Retinal pigment epithelial cell (primary cell): ENCODE results near the gene LY9.
"Not testable (repeated sequence)": the region's sequence is repeated elsewhere in the genome, so short reads cannot be mapped to it uniquely, and the experiment has no call there.

ENCODE experiments used
- DNase-seq: peaks from one replicate; pipeline ENCODE4 v3.0.0-alpha.2; 2010; ENCODE audit warnings: low read depth
- H3K4me3 ChIP-seq: 2 replicates; pipeline ENCODE4 v1.5.1; 2011; ENCODE audit warnings: mild to moderate bottlenecking, low read length, control low read depth, moderate library complexity
- TF ChIP-seq, protein P1 (sequence below): conservative IDR thresholded peaks from 2 replicates; pipeline ENCODE4 v1.5.1; 2011; ENCODE audit warnings: low read depth, low read length, control low read depth, inconsistent platforms

Gene LY9

DNA sequence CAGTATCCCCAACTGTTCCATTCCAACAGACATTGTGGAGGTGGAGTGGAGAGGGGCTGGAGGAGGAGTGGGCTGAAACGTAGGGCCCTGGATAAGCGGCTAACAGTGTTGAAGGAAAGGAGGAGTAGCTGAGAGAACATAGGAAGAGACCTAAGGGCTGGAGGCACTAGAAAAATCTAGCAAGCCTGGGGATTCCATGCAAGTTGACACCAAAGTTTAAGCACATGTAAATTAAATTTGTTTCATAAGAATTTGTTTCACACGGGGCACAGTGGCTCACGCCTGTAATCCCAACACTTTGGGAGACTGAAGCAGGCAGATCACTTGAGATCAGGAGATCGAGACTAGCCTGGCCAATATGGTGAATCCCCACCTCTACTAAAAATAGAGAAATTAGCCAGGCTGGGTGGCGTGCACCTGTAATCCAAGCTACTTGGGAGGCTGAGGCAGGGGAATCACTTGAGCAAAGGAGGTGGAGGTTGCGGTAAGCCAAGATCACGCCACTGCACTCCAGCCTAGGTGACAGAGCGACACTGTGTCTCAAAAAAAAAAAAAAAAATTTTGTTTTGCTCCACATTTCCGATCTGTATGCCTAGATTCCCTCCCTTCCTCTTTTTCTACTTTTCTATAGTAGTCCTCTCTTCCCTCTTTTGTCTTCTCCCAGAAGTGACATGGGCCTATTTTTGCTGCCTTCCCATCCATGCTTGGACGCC lies 67.2 kb downstream of the LY9 start:
- no peak overlapping the region for H3K4me3 ChIP-seq
- TF ChIP-seq, protein P1, sequence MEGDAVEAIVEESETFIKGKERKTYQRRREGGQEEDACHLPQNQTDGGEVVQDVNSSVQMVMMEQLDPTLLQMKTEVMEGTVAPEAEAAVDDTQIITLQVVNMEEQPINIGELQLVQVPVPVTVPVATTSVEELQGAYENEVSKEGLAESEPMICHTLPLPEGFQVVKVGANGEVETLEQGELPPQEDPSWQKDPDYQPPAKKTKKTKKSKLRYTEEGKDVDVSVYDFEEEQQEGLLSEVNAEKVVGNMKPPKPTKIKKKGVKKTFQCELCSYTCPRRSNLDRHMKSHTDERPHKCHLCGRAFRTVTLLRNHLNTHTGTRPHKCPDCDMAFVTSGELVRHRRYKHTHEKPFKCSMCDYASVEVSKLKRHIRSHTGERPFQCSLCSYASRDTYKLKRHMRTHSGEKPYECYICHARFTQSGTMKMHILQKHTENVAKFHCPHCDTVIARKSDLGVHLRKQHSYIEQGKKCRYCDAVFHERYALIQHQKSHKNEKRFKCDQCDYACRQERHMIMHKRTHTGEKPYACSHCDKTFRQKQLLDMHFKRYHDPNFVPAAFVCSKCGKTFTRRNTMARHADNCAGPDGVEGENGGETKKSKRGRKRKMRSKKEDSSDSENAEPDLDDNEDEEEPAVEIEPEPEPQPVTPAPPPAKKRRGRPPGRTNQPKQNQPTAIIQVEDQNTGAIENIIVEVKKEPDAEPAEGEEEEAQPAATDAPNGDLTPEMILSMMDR: no peak
- DNase-seq: no peak

DNA sequence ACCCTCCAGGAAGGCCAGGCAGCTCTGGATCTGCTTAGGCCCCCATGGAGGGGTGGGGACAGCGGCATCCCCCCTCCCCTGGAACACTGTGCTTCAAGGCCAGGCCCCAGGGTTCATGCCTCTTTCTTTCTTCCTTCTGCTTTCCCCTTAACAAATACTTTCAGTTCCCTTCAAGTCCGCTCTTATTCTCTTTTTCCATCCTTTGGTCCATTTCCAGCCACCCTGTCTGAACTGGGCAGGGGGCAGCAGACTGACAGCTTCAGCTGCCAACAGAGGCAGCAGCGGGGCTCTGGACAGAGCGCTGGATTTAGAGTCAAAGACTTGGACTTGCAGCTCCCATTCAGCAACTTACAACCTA lies 67.8 kb downstream of the LY9 start:
- no peak for DNase-seq
- TF ChIP-seq, protein P1: no peak
- H3K4me3 ChIP-seq: no peak overlapping the region

DNA sequence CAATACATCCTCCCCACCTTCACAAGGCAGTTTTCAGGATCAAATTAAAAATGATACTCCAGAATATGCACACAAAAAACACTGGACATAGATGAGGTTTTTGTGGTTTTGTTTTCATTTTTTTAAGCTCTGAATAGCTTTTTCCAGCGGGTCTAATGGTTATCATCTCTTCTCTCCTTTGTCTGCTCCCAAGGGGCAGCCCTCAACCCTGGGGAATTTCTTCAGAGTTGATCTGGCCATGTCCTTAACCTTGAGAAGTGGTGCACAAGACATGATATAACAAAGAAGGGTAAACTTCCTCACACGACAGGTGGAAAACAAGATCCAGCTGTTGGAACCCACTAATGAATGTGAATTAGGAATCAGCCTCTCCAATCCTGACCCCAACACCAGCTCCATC lies 68.2 kb downstream of the LY9 start:
- TF ChIP-seq, protein P1: no peak
- DNase-seq: no peak
- H3K4me3 ChIP-seq: no peak overlapping the region

DNA sequence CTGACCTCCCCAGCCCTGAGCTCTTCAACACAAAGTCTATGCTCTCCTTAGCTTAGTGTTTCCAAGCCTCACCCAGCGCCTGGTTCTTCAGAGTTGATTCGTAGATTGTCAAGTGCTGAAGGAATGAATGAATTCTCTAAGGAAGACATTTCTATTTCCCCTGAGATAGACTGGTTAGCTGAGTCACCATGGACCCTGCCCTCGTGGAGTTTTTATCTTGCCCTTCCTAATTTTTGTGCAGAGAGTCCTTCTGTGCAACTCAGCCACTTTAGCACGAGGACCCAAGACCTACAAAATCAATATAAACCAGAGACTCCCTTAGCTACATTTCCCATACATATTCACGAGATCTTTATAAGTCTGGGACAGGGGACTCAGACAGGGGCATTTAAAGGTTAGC lies 69.4 kb downstream of the LY9 start:
- no peak for DNase-seq
- no peak overlapping the region for H3K4me3 ChIP-seq

DNA sequence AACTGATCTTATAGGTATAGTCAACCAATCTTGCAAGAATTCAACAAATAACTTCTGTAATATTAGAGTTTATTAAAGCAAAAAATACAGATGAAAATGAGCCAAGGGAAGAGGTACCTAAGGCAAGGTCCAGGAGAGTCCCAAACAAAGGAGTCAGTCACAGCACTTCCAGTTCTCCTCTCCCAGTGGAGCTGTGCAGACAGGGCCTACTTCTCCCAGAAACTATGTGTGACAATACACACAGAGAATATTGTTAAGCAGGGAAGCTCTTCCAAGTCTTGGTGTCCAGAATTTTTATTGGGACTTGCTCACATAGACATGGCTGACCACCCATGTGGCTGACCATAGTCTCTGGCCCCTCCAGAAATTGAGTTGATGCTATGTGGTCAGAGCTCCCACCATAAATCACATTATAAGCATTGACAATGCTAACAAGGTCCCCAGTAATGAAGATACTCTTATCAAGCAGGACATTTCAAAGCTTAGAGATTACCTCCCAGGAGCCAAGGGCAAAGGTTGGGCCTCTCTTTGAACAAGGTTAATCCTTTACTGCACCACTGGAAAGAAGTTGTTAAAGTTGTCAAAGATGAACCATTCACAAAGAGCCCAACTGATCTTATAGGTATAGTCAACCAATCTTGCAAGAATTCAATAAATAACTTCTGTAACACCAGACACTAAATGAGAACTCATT lies 70.2 kb downstream of the LY9 start:
- H3K4me3 ChIP-seq: no peak overlapping the region
- DNase-seq: no peak
- TF ChIP-seq, protein P1: no peak

More for the DNA sequence above, 69.4 kb downstream of the LY9 start:
- TF ChIP-seq, protein P1: no peak

DNA sequence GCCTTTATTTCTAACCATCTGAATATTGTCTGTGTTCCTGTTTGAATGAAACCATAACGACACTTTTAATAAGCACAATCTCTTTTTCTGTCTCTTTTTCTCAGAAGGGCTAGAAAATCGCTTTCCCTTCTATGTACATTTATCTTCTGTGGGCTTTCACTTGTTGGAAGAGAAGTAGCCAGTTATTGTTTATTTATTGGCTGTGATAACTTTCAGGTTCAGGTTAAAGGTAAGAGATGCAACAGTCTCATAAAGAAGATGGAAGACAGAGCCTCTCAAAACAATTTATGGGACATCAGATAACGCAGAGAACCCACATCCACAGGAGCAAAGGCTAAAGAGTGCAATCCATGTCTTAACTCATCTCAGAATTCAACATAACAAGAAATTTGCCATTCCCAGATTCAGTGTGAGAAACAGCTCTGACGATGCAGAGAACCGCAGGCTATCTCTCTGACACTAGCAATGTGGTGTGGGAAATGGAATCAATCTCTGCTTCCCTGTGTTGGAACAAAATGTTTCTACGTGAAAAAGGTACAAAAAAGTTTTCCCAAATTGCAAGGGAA lies 70.8 kb downstream of the LY9 start:
- TF ChIP-seq, protein P1: no peak
- DNase-seq: no peak

DNA sequence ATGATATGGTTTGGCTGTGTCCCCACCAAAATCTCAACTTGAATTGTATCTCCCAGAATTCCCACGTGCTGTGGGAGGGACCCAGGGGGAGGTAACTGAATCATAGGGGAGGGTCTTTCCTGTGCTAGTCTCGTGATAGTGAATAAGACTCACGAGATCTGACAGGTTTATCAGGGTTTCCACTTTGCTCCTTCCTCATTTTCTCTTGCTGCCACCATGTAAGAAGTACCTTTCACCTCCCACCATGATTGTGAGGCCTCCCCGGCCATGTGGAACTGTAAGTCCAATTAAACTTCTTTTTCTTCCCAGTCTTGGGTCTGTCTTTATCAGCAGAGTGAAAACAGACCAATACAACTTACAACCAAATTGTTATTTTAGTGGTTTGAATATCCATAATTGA lies 71.7 kb downstream of the LY9 start:
- not testable (repeated sequence) for H3K4me3 ChIP-seq, DNase-seq

More for the DNA sequence above, 70.8 kb downstream of the LY9 start:
- no peak overlapping the region for H3K4me3 ChIP-seq
